Measurements from ENCODE around the gene STXBP4. TPM values are rescaled to one million over a fixed set of nuclear protein-coding genes. Genes with fewer than 3 reads are reported as not detected.

The STXBP4 gene
- total and polyA plus RNA-seq, 7 experiments from 2014 or later, result 3.2 to 12.1 (median 8.6) TPM

DNA sequence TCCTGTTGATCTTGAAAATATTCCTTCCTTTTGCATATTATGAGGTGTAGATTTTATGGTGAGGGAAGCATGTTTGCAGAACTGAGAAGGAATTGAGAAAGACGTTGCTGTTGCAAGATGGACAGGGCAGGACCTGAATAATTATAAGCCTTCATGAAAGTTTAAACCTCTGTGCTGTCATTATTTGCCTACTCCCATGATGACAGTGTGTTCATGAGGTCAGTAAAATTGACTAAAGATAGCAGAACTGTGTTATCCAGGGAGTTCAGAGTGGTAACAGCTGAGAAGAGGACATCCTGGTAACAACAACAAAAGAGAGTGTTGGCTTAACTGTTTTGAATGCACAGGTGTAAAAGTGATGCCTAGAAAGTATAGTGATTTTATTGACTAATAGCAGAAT is 250.9 kb downstream of the STXBP4 start:
- H3K4me1 Mint-ChIP-seq, result peaks cover 0 to 2% (median 0%) of the 10 kb centered on the region in 7 donors
- no peak overlapping the region for H3K4me3 Mint-ChIP-seq
- peaks cover 14 to 33% (median 23%) of the 10 kb centered on the region in 5 donors for H3K27me3 Mint-ChIP-seq
- ATAC-seq, result no peak
- no peak overlapping the region for H3K27ac Mint-ChIP-seq
- H3K27ac ChIP-seq (ENCODE audit: low read depth, low read length), result no peak overlapping the region
- no peaks in the 10 kb centered on the region for H3K27me3 ChIP-seq (ENCODE audit: control insufficient read depth in 2 of 2, insufficient read depth in 2 of 2, low read length in 2 of 2)
- ChIA-PET POLR2A (no interaction called here), CTCF (no interaction called here)
- no peaks in the 10 kb centered on the region for H3K9me3 ChIP-seq (ENCODE audit: control insufficient read depth in 2 of 3, low read length in 3 of 3)
- no peak overlapping the region for H3K4me3 ChIP-seq (ENCODE audit: low read length)
- no peaks in the 10 kb centered on the region for H3K4me1 ChIP-seq (ENCODE audit: control insufficient read depth in 2 of 2, insufficient read depth in 2 of 2, low read length in 2 of 2)
- intact Hi-C loops (cut with micrococcal nuclease), result no loop called here
- no peak for DNase-seq
- H3K36me3 ChIP-seq (ENCODE audit: control insufficient read depth in 2 of 3, insufficient read depth in 3 of 3, low read length in 3 of 3), result no peaks in the 10 kb centered on the region
- H3K36me3 Mint-ChIP-seq, result no peaks in the 10 kb centered on the region
- peaks cover 0 to 3% (median 0%) of the 10 kb centered on the region in 11 donors for H3K9me3 Mint-ChIP-seq

DNA sequence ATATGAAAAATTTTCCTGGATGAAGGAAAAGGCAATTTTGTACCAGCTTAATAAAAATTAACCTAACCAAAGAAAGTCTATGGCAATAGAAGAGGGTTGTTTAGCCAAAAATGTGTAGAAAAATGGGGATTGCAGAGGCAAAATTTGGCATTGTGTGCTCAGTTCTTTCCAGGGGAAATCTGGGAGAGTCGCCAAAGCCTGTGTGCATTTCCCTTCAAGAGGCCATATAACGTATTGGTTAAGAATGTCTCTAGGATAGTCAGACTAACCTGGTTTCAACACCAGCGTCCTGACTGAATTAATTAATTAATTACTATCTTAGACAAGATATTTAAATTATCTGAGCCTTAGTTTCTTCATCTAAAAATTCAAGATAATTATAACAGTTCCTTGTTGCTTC is 251.4 kb downstream of the STXBP4 start:
- peaks cover 0 to 3% (median 0%) of the 10 kb centered on the region in 11 donors for H3K9me3 Mint-ChIP-seq
- Histone ChIP-seq H3K27ac (ENCODE audit: low read depth, low read length) (no peak overlapping the region), H3K36me3 (ENCODE audit: control insufficient read depth in 2 of 3, insufficient read depth in 3 of 3, low read length in 3 of 3) (no peaks in the 10 kb centered on the region), H3K9me3 (ENCODE audit: control insufficient read depth in 2 of 3, low read length in 3 of 3) (no peaks in the 10 kb centered on the region), H3K4me3 (ENCODE audit: low read length) (no peak overlapping the region), H3K27me3 (ENCODE audit: control insufficient read depth in 2 of 2, insufficient read depth in 2 of 2, low read length in 2 of 2) (no peaks in the 10 kb centered on the region), H3K4me1 (ENCODE audit: control insufficient read depth in 2 of 2, insufficient read depth in 2 of 2, low read length in 2 of 2) (no peaks in the 10 kb centered on the region)
- CTCF ChIA-PET, result no interaction called here
- no peak overlapping the region for H3K27ac Mint-ChIP-seq
- no peak for DNase-seq
- POLR2A ChIA-PET, result no interaction called here
- no peak overlapping the region for H3K4me3 Mint-ChIP-seq
- no peaks in the 10 kb centered on the region for H3K36me3 Mint-ChIP-seq
- peaks cover 0 to 2% (median 0%) of the 10 kb centered on the region in 7 donors for H3K4me1 Mint-ChIP-seq
- peaks cover 14 to 35% (median 23%) of the 10 kb centered on the region in 5 donors for H3K27me3 Mint-ChIP-seq
- ATAC-seq, result no peak
- intact Hi-C loops (cut with micrococcal nuclease), result no loop called here

Other genes starting within 250 kb of the STXBP4 start
- under 1 TPM in 1 of 5 experiments, not detected in 4; 0.19 TPM for gene TOM1L1, start 67.9 kb upstream of the STXBP4 start, total RNA-seq
- not detected for gene TOM1L1, start 67.9 kb upstream of the STXBP4 start, polyA plus RNA-seq
- gene COX11, start 111 bp upstream of the STXBP4 start, total RNA-seq, result 10 to 100 TPM; 25.7 to 92.9 (median 53.6) TPM
- gene COX11, start 111 bp upstream of the STXBP4 start, polyA plus RNA-seq, result 10 to 100 TPM; 74.9 to 77.3 TPM